Stimulated activated CD8-positive, alpha-beta memory T cell treated with anti-CD3 and anti-CD28 coated beads, Interleukin-15, amount 100 ng/mL, for 4 hours (primary cell): ENCODE measurements around the gene PPP1R12A.

ENCODE experiments used
- DNase-seq, 2 donors: peaks; one replicate each; pipeline ENCODE4 v3.0.0-alpha.2; 2020; ENCODE audit warnings: low read depth in 2 of 2

The PPP1R12A gene

DNA sequence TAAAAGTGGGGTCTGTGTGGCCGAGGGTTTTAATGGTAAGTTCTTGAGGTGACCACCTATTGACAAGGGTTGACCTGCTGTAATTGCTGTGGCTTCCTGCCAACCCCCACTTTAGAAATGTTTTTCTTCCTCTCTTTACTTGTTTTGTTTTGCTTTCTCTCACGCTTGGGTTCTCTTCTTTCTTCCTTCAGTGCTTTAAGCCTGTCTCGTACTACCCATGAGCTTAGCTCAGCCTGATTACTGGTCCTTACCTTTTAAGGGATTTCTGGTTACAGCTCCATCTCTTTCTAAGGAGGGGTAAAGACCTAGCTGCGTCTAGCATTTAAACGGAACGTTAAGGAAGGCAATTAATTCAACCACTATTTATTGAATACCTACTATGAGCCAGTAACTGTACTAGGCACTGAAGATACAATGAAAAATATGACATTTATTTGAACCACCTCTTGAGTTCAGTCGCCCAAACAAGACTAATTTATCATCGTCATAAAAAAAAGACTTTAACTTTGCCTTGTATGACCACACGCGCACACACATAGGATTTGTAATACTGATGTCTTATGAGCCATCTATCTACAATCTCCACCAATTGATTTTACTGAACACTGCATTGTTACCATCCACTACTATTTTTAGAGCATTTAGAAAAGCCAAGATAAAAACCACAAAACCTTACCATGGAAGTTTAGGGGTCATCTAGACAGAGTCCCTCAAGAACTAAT is 888 bp upstream of the PPP1R12A start:
- DNase-seq = no peak

DNA sequence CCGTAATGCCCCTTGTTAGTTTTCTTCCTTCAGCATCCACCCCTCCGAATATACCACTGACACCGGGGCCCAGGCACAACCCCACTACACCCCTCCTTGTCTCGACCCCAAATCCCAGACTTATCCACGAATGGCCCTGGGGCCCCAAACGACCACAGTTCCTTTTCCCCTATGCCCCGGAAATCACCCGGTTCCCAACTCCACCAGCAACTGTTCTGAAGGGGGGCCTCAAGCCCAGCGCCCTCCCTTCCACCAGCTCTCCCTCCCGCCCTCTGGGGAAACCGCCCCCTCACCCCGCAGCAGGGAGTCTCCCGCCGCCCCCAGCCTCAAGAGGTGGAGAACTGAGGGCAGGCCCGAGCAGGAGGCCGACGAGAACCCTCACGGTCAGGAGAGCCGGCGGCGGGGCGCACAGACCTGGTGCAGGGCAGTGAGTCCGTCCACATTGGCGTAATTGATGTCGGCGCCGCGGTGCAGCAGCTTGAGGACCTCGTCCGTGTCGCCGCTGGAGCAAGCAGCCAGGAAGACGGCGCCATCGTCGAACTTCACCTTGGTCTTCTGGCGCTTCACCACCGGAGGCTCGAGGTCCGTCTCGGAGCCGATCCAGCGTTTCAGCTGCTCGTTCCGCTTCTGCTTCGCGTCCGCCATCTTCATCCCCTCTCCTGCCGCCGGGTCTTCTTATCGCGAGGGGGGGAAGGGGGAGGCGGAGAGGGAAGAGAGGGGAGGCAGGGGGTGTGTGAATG is 446 bp downstream of the PPP1R12A start:
- peak; percentile 5 to 17 for DNase-seq

GRCh38 chr12:79933532-79934264 is 1.2 kb downstream of the PPP1R12A start:
- no peak for DNase-seq

GRCh38 chr12:79933043-79933442 is 1.9 kb downstream of the PPP1R12A start:
- no peak for DNase-seq

DNA sequence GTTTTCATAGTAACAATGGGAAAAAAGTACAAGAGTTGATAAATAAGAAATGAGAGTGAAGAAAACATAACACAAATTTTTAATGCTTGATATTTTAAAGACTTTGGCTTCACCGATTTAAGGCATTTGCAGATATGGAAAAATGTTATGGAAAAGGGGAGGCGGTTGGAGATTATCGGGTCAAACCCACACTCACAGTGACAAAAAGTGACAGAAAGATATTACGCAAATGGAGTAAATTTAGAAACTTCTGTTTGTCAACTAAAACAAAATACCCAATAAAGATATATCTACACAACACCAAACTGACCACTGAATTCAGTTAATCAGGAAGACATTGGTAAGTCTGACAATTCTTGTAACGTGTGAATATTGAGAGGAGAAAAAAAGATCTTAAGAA is 2.5 kb downstream of the PPP1R12A start:
- DNase-seq = no peak

DNA sequence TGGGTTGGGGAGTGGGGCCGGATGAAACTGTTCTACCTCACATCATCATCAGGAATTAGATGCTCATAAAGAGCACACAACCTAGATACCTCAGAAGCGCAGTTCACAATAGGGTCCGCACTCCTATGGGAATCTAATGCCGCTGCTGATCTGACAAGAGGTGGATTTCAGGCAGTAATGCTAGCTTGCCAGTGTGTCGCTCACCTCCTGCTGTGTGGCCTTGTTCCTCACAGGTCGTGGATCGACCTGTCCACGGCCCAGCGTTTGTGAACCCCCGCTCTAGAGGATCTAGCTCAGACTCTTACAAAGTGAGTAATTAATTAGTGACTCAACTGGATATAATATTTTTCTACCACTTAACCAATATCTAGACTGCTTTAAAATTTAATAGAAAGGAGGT is 5.8 kb downstream of the PPP1R12A start:
- DNase-seq = no peak

- peak in 1 of 2 donors; percentile 22 for DNase-seq
These were observed 7.0 kb downstream of the PPP1R12A start for GRCh38 chr12:79927772-79928474.

GRCh38 chr12:79926951-79927350 is 7.9 kb downstream of the PPP1R12A start:
- DNase-seq = no peak

GRCh38 chr12:79925492-79925891 is 9.4 kb downstream of the PPP1R12A start:
- DNase-seq = no peak

- no peak for DNase-seq
These were observed 13.1 kb downstream of the PPP1R12A start for GRCh38 chr12:79921786-79922185.

GRCh38 chr12:79920421-79921238 is 14.3 kb downstream of the PPP1R12A start:
- no peak for DNase-seq

GRCh38 chr12:79919762-79920161 is 15.1 kb downstream of the PPP1R12A start:
- no peak for DNase-seq

DNA sequence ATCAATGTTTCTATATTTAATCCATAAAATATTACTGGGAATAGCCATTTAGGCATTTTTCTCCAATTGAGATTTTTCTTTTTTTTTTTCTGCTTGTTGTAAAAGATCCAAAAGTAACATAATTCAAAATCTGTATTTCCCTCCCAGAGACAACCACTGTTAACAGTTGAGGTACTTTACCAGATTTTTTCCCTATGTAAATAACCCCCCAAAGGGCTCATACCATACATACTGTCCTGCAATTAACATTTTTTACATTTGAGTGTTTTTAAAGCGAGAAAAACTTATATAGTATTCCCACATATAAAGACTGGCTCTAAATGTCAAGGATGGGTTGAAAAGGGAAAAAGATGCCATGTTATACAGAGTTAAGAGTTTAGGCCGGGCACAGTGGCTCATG is 18.1 kb downstream of the PPP1R12A start:
- DNase-seq = no peak

DNA sequence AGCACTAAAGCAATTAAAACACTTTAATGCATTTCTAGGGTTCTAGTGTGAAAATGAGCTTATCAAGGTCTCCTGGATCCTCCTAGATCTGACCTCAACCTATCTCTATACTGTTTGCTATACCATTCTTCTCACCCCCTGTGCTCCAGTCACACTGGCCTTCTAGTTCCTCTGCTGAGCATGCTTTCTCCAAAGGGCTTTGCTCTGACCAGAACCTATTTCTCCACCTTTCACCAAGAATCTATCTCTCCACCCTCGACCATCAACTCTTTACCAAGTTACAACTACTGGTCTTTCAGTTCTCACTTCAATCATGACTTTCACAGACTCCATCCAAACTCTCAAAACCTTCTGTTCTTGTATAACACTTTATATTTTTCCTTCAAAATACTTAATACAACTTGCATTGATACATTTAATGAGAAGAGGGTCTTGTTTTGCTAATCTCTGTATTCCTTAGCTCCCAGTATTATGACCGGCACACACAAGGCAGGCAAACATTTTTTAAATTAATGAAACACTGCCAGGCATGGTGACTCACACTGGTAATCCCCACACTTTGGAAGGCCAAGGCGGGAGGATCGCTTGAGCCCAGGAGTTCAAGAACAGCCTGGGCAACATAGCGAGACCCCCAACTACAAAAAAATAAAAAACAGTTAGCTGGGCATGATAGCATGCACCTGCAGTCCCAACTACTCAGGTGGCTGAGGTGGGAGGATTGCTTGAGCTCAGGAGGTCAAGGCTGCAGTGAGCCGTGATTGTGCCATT is 22.8 kb downstream of the PPP1R12A start:
- DNase-seq = no peak

GRCh38 chr12:79908366-79908765 is 26.5 kb downstream of the PPP1R12A start:
- no peak for DNase-seq

DNA sequence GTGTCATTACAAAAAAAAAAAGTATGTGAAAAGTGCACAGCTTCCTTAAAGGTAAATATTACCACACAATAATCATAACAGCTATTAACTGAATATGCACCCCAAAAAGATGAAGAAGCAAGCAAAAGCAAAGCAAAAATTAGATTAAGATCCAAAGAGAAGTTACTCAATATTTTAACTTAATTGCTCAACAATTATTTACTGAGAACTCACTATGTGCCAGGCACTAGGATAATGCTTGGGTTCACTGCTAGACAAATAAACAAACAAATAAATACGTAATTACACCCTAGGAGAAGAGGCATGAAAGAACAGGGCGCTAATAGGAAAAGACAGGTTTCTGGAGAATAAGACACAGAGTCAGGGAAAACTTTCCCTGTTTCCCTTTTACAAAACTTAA is 33.4 kb downstream of the PPP1R12A start:
- DNase-seq = no peak

DNA sequence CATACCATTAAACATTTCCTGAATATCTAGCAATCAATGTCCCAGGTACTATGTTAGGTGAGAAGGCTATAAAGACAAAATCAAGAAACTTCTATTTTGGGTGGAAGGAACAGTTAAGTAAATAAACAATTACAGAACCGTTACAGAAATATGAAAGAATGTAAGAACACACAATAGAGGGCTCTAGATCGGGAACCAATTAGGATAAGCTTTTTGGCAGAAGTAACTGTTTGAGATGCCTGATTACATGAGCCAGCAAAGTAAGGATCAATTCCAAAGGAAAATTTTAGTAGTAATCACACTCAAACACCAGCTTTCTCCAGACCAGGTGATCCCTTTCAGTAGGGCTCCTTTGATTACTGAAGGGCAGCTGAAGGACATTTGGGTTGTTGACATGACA is 33.9 kb downstream of the PPP1R12A start:
- no peak for DNase-seq

DNA sequence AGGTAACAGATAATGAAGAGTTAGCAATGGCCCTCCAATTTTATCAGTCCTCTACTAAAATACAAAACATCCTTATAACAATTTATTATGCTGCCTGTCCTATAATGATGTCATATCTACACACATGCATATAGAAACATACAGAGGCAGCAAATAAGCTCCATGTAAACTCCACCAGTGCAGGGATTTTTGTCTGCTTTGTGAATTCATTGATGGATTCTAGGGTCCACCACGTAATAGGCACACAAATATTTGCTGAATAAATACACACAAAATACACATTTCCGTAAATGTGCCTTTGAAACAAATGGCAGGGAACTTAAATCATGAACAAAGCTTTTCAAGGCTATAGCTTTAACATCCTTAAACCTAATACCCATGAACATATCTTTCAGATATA is 34.7 kb downstream of the PPP1R12A start:
- DNase-seq = no peak

DNA sequence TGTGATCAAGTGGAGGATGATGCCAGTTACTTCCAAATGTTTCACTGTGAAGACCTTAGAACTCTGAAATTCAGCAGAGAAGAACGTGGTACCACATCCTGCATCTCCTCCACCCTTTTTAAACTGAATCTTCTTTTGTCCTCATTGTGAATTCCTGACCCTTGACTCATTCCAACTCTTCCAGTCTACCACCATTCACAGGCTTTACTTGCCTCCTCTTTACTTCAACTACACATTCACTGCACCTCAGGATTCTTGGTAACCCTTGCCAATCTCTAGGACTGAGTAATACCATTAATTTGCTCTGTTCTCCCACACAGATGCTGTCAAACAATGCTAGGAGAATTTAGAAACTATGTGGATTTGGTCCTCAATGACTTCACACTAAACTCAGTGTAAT is 37.3 kb downstream of the PPP1R12A start:
- no peak for DNase-seq

DNA sequence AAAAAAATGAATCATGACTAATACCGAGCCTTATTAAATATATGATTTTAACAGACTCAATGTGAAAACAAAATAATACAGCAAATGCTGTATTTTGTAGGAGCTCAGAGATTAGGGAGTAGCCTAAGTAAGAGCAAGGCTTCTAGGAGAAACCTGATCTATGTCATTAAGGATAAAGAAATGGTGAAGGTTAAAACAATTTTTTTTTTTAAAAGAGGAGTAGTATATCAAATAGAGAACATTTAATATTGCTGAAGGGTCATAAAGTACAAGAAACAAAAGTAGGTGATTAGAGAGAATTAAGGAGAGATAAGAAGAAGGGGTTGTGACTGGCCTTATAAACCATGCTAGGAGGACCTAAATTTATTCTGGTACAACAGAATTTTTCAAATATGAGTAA is 39.1 kb downstream of the PPP1R12A start:
- DNase-seq = no peak
